ENCODE results near the gene PARP12. TPM values are rescaled to one million over a fixed set of nuclear protein-coding genes. Genes with fewer than 3 reads are reported as not detected.

PARP12 gene
- total and polyA plus RNA-seq, 2 of the 8 experiments (the other 6 are each of a cell fraction or from before 2014, with no cell fraction given): 9.0 to 21.5 TPM

GRCh38 chr7:140034421-140034820 is 28.3 kb downstream of the PARP12 start:
- Histone ChIP-seq H4K91ac (replicated peaks; ENCODE audit: insufficient read length, low read length) (no peak overlapping the region), H3K4me1 (replicated peaks in 1 of 4; ENCODE audit: control insufficient read depth in 3 of 4, insufficient read depth in 4 of 4, low read length in 3 of 4) (no peaks in the 10 kb centered on the region), H2BK120ac (replicated peaks; ENCODE audit: low read depth, low read length) (no peak overlapping the region), H3K23me2 (ENCODE audit: low read depth, low read length) (no peaks in the 10 kb centered on the region; the same call in 1 of the 2 replicates), H4K8ac (ENCODE audit: extremely low read depth, insufficient read depth, low read length) (no peak overlapping the region), H2BK12ac (ENCODE audit: low read depth, low read length) (no peak overlapping the region), H3K56ac (replicated peaks; ENCODE audit: insufficient read length, low read depth, low read length) (no peak overlapping the region), H2BK5ac (ENCODE audit: low read depth, low read length) (no peak overlapping the region), H3K79me1 (ENCODE audit: low read depth, low read length) (no peaks in the 10 kb centered on the region), H3K27ac (ENCODE audit: low read depth, low read length) (no peak overlapping the region), H2AFZ (ENCODE audit: low read length) (no peak overlapping the region), H2BK20ac (ENCODE audit: low read length) (no peak overlapping the region), H2BK15ac (ENCODE audit: low read length) (no peak overlapping the region), H3K79me2 (ENCODE audit: control insufficient read depth in 1 of 2, insufficient read depth in 2 of 2, low read length in 2 of 2) (no peaks in the 10 kb centered on the region), H3K4ac (replicated peaks; ENCODE audit: insufficient read length, low read depth, low read length) (no peak overlapping the region), H3K27me3 (replicated peaks in 1 of 4; ENCODE audit: control insufficient read depth in 3 of 4, extremely low read depth in 1 of 4, insufficient read depth in 3 of 4, low read length in 3 of 4) (no peaks in the 10 kb centered on the region), H3K4me2 (ENCODE audit: insufficient read depth in 1 of 2, low read depth in 2 of 2, low read length in 2 of 2) (no peak overlapping the region), H4K5ac (ENCODE audit: insufficient read length, low read depth, low read length) (no peak overlapping the region), H3K9me3 (ENCODE audit: insufficient read depth in 2 of 2, low read depth in 1 of 2, low read length in 1 of 2) (no peaks in the 10 kb centered on the region), H3K23ac (ENCODE audit: insufficient read length) (no peak overlapping the region), H3K4me3 (ENCODE audit: extremely low read depth in 1 of 4, insufficient read depth in 2 of 4, low read depth in 3 of 4, low read length in 4 of 4) (no peak overlapping the region), H2AK5ac (ENCODE audit: low read depth, low read length) (no peak overlapping the region), H3K14ac (ENCODE audit: insufficient read length) (no peak overlapping the region), H3K9ac (replicated peaks in 1 of 4; ENCODE audit: extremely low read depth in 1 of 4, low read depth in 3 of 4, low read length in 3 of 4) (no peak overlapping the region), H4K20me1 (replicated peaks in 1 of 2; ENCODE audit: control insufficient read depth in 1 of 2, insufficient read depth in 2 of 2, low read length in 2 of 2) (no peaks in the 10 kb centered on the region), H3K18ac (ENCODE audit: extremely low read depth, low read length) (no peak overlapping the region), H3K36me3 (ENCODE audit: control insufficient read depth in 2 of 4, insufficient read depth in 4 of 4, low read length in 3 of 4) (no peaks in the 10 kb centered on the region)
- no peak for DNase-seq (ENCODE audit: low read depth in 1 of 2, low spot score in 2 of 2)
- POLR2A ChIA-PET (ENCODE audit: partially characterized antibody): no interaction called here
- FAIRE-seq: no peak
- CTCF ChIA-PET (ENCODE audit: partially characterized antibody): no interaction called here
- TF ChIP-seq CHD7 (IDR thresholded peaks at IDR 0.05; ENCODE audit: insufficient replicate concordance, low read length): no peak
- no peak for TF ChIP-seq ASH2L (IDR thresholded peaks at IDR 0.05; ENCODE audit: low read length)

Measured in H1 (cell line).